ENCODE data around the gene OR5AC2.

Gene OR5AC2

DNA sequence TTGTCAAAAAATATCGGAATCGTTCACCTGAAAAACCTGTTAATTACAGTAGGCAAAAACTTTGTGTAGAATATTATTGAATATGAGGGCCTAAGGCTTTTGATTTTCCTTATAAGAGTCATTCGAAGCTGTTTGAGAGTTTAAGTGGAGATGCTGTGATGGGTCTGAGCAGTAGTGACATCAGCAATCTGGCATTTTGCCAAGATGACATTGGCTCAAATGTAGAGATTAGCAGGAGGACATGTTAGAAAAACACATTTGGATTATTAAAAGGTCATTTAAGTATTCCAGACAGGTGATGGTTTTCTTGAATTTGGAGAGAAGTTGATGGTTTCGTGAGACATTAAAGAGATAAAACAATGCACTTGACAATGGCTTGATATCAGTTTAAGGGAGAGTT is 12.9 kb downstream of the OR5AC2 start:
- Histone ChIP-seq H3K9ac (ENCODE audit: low read depth, low read length) (no peak overlapping the region), H3K9me3 (ENCODE audit: control insufficient read depth, insufficient read depth, low read length) (no peaks in the 10 kb centered on the region), H3K4me1 (ENCODE audit: insufficient read depth, low read length) (no peaks in the 10 kb centered on the region), H3K36me3 (ENCODE audit: insufficient read depth, low read length) (no peaks in the 10 kb centered on the region)

DNA sequence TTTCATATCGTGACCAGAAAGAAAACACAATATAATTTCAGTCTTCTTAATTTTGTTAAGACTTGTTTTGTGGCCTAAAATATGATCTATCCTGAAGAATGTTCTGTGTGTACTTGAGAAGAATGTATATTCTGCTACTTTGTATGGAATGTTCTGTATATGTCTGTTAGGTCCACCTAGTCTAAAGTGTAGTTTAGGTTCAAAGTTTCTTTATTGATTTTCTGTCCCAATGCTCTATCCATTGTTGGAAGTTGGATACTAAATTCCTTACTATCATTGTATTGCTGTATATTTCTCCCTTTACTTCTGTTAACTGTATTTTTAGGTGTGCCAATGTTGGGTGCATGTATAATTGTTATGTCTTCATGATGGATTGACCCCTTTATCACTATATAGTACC is 21.2 kb downstream of the OR5AC2 start:
- no peaks in the 10 kb centered on the region for H3K36me3 ChIP-seq (ENCODE audit: insufficient read depth, low read length)
- no peaks in the 10 kb centered on the region; the same call in 1 of the 2 replicates for H3K9me3 ChIP-seq (ENCODE audit: control insufficient read depth, insufficient read depth, low read length)
- no peaks in the 10 kb centered on the region for H3K4me1 ChIP-seq (ENCODE audit: insufficient read depth, low read length)
- H3K9ac ChIP-seq (ENCODE audit: low read depth, low read length) = no peak overlapping the region

DNA sequence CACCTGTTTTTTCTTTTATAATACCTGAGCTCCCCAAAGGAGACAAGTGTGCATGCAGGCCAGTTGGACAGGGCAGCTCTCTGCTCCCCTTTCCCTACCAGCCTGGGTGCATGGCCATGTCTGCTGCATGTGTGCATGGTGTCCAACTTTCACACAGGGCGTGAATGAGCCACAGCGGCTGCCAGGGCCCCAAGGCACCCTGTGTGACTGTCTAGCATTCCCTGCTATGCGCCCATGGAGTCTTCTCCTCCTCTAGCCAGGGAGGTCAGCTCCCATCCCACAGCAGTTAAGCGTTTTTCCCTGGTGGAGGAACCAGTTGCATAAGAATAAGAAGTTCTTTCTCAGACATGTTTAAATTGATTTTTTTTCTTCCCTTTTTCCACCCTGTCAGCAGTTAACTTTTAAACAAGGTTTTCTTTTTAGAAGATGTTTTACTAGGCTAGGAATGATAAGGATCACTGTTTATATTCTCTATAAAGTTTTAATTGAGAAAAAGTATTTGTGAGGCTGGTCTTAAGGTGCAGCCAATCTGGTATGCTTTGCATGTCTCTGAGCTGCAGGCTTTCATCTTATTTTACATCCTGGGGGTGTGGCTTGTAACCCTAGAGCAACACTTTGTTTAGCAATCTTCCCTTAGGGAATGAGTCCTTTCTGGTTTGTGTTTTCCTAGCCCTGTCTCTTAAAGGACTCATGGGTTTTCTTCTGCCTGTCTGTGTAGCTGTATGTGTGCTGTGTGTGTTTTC is 23.0 kb downstream of the OR5AC2 start:
- Histone ChIP-seq H3K9me3 (ENCODE audit: control insufficient read depth, insufficient read depth, low read length) (peaks cover 2% of the 10 kb centered on the region), H3K36me3 (ENCODE audit: insufficient read depth, low read length) (no peaks in the 10 kb centered on the region), H3K9ac (ENCODE audit: low read depth, low read length) (no peak overlapping the region)

DNA sequence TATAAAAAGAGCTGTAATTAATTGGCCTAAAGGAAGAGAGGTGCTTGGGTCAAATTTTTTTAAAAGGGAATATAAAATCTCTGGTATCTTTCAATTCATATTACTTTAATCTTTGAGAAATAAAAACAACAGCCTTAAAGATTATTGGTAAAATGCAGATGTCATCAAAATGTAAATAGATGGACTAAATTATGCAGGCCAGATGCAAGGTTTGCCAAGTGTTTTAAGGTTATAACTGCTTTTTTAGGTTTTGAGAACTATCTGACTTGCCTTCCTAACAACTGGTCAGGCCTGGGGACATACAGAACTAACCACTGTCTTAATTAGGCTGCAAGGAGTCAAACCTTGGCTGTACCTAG is 23.6 kb downstream of the OR5AC2 start:
- H3K4me1 ChIP-seq (ENCODE audit: insufficient read depth, low read length) = no peaks in the 10 kb centered on the region
- peaks cover 2% of the 10 kb centered on the region for H3K9me3 ChIP-seq (ENCODE audit: control insufficient read depth, insufficient read depth, low read length)
- H3K36me3 ChIP-seq (ENCODE audit: insufficient read depth, low read length) = no peaks in the 10 kb centered on the region
- no peak overlapping the region for H3K9ac ChIP-seq (ENCODE audit: low read depth, low read length)

More for the DNA sequence above, 23.0 kb downstream of the OR5AC2 start:
- H3K4me1 ChIP-seq (ENCODE audit: insufficient read depth, low read length) = no peaks in the 10 kb centered on the region

DNA sequence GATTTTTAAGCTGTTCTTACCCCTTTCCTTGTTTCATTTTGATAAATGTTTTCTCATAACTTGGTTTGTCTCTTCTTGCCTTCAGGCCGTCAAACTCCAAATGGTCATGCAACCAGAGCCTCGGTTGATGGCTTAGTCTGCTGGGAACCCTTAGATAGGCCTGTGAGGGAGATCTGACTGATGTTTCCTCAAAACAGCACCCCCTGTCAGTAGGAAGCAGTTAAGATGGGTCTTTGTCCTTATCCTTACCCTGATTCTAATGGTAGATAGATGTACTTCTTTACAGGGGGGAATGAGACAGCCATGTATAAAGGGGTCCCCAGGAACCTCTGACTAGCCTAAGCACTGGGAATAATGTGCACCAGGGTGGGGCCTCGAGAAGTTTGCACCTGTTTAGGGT is 27.3 kb downstream of the OR5AC2 start:
- H3K9ac ChIP-seq (ENCODE audit: low read depth, low read length) = no peak overlapping the region
- no peaks in the 10 kb centered on the region for H3K4me1 ChIP-seq (ENCODE audit: insufficient read depth, low read length)
- H3K9me3 ChIP-seq (ENCODE audit: control insufficient read depth, insufficient read depth, low read length) = peaks cover 2% of the 10 kb centered on the region
- no peaks in the 10 kb centered on the region for H3K36me3 ChIP-seq (ENCODE audit: insufficient read depth, low read length)

DNA sequence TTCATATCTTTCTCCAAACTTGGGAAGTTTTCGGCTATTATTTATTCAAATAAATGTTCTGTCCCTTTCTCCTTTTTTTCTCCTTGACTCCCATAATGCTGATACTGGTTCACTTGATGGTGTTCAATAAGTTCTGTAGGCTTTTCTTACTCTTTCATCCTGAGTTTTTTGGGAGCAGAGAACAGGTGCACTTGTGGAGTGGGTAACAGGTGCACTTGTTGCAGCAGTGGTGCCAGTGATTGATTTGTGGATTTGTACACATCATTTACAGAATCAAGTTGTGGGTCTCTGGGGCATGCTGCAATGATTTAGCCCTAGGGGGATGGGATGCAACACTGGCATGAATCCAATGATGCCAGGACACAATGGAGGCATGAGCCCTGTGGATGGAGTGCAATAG is 28.7 kb downstream of the OR5AC2 start:
- peaks cover 2% of the 10 kb centered on the region for H3K9me3 ChIP-seq (ENCODE audit: control insufficient read depth, insufficient read depth, low read length)
- no peaks in the 10 kb centered on the region for H3K36me3 ChIP-seq (ENCODE audit: insufficient read depth, low read length)

DNA sequence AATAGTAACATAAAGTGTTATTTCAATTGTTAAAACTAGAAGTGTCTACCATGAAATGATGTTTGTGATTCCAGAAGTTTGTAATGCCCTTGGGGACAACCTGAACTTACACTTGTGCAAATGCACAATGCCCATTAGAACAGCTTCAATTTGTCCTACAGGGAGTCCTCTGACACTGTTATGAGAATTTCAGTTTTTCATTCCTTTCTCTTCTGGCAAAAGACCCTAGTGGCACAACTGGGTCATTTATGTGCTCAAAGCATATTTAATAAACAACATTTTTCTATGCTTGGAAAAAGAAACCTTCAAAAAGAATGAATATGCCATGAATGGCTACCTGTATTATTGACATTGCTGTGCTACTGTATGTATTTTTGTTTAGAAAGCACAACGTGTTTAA is 43.4 kb downstream of the OR5AC2 start, which contains the start of gene OR5H1:
OR5H1 (plus strand) TSS at position 301 of the 400 bp plus-strand sequence. CDS start 1,977 bp downstream, outside the sequence.
- Histone ChIP-seq H3K36me3 (ENCODE audit: insufficient read depth, low read length) (no peaks in the 10 kb centered on the region), H3K9me3 (ENCODE audit: control insufficient read depth, insufficient read depth, low read length) (no peaks in the 10 kb centered on the region), H3K4me1 (ENCODE audit: insufficient read depth, low read length) (no peaks in the 10 kb centered on the region), H3K9ac (ENCODE audit: low read depth, low read length) (no peak within 1 kb of the TSS)

More for the DNA sequence above, 28.7 kb downstream of the OR5AC2 start:
- Histone ChIP-seq H3K9ac (ENCODE audit: low read depth, low read length) (no peak overlapping the region), H3K4me1 (ENCODE audit: insufficient read depth, low read length) (no peaks in the 10 kb centered on the region)

DNA sequence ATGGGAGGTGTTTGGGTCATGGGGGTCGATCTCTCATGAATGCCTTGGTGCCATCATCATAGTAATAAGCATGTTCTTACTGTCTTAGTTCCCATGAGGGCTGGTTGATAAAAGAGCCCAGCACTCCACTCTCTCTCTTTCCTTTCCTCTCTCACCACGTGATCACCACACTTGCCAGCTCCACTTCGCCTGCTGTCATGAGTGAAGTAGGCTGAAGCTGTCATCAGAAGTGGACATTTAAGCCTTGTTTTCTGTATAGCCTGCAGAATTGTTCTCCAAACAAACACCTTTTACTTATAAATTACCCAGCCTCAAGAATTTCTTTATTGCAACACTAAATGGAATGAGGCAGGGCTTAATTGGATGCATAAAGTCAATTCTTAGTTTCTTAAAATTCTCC is 49.7 kb downstream of the OR5AC2 start:
- no peaks in the 10 kb centered on the region for H3K36me3 ChIP-seq (ENCODE audit: insufficient read depth, low read length)
- no peaks in the 10 kb centered on the region for H3K9me3 ChIP-seq (ENCODE audit: control insufficient read depth, insufficient read depth, low read length)
- peaks cover 8% of the 10 kb centered on the region; the same call in 1 of the 2 replicates for H3K4me1 ChIP-seq (ENCODE audit: insufficient read depth, low read length)
- no peak overlapping the region for H3K9ac ChIP-seq (ENCODE audit: low read depth, low read length)
